Islet precursor cell (in vitro differentiated cells): ENCODE results near the gene ROR2.

Source experiments
- DNase-seq: peaks from one replicate; pipeline ENCODE4 v3.0.0-alpha.2; 2018

ROR2 gene

DNA sequence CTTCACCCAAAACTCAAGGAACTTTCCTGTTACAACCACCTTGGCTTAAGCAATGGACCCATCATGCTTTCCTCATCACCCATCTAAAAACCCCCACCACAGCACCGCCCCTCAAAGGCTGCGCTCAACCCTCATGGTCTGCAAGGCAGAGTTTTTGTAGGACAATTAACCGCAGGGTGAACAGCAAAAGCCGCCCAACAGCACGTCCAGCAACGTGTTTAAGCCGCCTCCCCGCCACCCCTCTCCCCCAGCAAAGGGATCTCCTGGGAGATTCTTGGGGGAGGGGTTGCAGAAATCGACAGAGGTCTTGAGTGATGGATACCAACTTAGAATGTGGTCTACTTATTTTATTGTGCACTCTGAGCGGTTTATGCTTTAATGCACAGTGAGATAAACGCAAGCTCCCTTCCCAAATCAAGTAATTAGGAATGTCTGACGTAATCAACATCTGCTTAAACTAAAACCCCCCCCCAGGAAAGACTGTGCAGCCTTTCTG lies 1.9 kb downstream of the ROR2 start:
- peak; percentile 53 for DNase-seq

DNA sequence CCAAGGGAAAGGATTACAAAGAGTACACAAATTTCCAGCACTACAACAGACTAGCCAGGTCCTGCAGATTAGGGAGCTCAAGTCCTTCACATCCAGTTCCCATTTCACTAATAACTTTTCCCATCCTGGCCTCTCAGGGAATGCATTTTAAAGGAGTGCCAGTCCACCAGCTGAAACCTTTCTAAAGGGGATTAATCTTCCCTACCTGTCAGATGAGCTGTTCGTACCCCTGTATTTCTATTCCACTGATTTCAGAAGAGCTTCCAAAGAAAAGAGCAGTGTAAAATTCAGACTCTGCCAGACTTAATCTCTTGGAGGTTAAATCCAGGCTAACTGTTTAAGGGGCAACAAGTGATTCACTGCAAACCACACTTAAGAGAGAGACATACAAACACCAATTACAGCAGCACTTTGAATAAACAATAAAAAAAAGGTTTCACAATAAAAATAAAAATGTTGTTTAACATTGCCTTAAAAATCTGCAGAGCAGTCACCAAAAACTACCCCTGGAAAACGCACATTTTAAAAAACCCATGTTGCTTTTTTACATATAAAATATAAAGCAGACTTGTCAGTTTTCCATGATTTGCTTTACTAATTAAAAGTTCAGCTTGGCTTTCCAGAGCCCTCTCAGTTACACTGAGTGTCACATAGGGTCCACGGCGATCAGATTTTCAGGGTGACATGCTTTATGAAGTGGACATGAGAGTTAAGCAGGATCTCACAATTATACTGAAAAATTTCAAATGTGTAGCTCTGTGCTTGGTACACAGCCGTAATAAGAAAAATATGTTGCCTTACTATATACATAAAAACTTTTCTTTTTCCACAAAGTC lies 3.2 kb downstream of the ROR2 start:
- DNase-seq = peak; percentile 21

- peak; percentile 29 for DNase-seq
Observed at GRCh38 chr9:91946196-91946595, 3.8 kb downstream of the ROR2 start.

DNA sequence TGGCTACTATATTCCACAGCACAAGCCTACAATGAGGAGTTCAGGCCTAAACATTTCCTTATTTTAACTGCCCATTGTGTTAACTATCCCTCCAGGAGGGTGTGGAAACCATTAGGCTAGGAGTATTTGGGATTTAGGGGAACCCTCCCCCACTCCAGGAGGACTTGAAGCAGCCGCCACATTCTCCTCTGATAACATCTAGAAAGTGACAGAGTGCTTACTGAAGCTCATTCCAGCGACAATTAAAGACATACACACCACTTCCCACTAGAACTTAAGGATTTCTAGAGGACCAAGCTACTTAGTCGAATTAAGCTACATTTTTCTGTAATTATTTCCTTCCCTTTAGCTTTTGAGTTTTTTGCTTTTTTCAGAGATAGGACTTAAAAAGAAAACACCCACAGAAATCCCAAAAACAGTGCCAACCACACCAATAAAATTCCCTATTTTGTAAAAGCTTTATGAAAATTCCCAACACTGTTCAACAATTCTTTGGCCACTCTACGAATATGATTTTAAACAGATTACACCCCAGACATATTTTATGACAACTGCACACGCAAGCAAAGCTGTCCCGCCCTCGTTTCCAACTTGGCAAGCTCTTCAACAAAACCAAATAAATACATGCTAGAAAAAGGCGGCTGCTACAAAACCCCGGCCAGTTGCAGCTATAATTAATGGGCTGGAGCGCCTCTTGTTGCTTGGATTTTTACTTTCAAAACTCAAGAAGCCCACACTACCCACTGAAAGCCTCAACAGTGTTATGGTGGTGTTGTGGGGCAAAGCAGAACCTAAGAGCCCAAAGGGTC lies 4.5 kb downstream of the ROR2 start:
- peak; percentile 69 for DNase-seq

GRCh38 chr9:91944711-91945110 lies 5.3 kb downstream of the ROR2 start:
- DNase-seq = peak; percentile 38

- DNase-seq = peak; percentile 20
Observed at GRCh38 chr9:91943478-91944470, 6.3 kb downstream of the ROR2 start.

DNA sequence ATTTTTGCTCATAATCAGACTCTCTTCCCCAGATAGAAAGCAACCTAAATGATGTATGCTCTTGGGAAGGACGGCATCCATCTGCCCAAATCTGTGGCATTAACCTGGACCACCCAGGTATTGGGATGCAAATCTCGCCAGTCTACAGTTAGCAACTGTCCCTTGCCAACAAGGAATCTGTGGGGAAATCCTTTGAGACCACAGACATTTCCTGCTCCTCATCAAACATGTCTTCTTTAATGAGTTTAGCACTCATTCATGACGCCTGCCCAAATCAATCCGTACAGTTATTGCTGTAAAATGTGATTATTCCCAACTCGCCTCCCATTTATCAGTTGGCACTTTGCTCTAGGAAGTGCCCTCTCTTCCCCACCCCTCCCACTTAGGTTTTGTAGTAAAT lies 7.8 kb downstream of the ROR2 start:
- DNase-seq = peak; percentile 4

GRCh38 chr9:91939978-91940377 lies 10.1 kb downstream of the ROR2 start:
- no peak for DNase-seq

DNA sequence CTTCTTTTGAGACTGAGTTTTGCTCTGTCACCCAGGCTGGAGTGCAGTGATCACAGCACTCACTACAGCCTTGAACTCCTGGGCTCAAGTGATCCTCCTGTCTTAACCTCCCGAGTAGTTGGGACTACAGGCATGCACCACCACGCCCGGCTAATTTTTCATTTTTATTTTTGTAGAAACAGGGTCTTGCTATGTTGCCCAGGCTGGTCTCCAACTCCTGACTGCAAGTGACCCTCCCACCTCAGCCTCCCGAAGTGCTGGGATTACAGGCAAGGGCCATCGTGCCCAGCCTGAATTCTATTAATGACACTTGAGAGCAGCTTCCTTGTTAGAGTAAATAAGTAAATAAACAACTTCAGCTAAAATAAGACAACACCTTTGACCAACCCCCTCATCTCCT lies 12.3 kb downstream of the ROR2 start:
- no peak for DNase-seq

GRCh38 chr9:91937056-91937455 lies 13.0 kb downstream of the ROR2 start:
- no peak for DNase-seq

- peak; percentile 47 for DNase-seq
Observed at GRCh38 chr9:91935805-91936514, 14.1 kb downstream of the ROR2 start.

DNA sequence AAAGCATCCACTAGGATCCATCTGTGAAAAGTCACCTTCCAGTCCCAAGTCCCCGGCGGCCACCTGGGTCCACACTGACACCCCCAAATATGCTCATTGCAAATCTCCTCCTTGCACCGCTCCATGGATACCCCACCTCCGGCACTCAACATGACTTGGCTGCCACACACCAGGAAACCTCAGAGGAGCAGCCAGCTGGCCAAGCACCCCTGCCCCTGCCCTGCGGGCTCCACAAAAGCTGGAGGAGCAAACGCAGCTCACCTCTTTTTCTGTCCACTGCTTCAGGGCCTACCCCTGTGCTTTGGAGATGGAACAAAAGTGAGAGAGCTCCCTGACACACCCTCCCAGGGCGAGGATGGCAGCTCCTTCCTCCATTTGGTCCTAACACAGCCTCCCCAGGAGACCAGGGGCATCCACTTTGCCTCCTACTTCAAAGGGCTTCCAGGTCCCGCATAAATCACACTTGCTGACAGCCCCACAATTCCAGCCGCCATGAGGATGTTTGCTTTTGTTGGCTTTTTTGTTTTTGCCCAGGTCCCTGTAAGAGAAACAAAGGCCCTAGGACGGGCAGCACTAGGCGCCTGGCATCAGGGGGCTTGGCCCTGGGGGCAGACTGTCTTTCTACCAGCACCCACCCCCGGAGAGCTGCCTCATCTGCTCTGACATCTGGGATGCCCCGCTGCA lies 14.8 kb downstream of the ROR2 start:
- DNase-seq = peak; percentile 48

- no peak for DNase-seq
Observed at GRCh38 chr9:91934654-91935053, 15.4 kb downstream of the ROR2 start.

DNA sequence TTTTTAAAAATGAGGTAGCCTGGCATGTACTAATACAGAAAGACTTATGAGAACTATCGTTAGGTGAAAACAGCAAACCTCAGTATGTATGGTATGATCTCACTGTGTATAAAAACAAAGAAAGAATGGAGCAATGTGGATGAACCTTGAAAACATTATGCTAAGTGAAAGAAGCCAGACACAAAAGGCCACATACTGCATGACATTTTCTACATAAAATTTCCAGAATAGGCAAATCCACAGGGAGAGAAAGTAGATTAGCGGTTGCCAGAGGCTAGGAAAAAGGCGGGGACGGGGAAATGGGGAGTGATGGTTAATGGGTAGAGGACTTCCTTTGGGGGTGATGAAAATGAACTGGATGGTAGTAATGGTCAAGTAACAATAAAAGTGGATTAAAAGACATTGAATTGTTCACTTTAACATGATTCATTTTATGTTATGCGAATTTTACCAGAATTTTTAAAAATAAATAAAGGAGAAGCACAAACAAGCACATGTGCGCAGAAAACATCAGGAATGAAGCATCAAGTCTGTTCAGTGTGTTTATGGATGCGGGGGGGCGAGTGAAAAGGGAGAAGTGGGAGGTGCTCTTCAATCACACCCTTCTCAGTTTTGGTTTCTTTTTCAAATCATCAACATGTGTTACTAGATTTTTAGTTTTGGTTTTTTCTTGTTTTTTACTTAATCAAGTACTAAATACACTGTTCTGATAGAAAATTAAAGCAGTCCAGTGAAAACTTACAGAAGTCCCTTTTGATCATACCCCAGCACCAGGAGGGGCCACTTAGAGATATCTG lies 16.3 kb downstream of the ROR2 start:
- DNase-seq = peak; percentile 1

GRCh38 chr9:91930475-91930874 lies 19.6 kb downstream of the ROR2 start:
- DNase-seq = no peak

DNA sequence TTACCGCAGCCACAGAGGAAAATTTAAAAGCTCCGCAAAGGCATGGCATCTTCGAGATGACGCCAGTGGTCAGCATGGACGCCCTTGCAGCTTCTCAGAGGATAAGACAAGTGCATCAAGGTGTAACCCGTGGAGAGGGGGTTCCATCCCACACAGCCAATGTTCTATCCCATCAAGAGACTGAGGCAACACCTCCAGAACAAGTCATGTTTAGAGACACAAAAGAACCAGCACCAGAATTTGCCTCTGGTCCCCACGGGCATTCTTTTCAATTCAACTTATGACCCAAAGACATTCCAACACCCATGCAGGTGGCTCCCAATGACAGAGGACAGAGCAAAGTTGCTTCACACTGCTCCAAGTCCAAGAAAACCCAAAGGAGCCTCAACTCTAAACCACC lies 20.7 kb downstream of the ROR2 start:
- peak; percentile 19 for DNase-seq

- DNase-seq = peak; percentile 47
Observed at GRCh38 chr9:91927922-91928510, 22.0 kb downstream of the ROR2 start.

DNA sequence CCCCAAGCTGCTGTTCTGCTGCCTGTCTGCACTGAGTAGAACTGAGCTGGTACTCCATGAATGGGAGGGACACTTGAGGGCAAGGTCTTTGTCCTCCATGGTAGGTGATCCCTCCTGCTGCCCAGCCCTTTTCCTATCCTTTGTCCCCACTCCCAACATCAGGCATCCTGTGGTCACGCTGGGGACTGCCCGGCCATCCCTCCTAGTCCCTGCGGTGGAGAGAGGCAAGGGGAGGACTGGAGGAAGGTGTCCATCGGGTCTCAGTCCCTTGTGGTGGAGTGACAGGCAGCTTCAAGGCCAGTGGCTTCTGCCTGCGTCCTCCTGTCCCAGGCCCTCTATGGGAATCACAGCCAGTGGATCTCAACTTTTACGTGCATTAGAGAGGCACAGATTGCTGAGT lies 25.9 kb downstream of the ROR2 start:
- peak; percentile 50 for DNase-seq

DNA sequence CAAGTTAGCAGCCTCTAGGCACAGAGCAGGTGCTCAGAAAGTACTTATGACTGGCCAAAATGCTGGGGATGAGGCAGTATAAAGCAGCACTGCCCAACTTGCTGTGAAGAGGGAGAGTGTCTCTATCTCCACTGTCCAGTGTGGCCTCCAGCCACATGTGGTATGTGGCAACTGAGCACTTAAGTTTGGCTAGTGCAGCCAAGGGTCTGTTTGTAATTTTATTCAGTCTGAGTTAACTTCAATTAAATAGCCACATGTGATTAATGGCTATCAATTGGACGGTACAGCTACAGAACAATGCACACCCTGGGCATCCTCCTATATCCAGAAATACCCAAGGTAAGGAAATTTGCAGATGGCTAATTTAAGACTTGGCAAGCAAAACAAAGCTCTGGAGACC lies 26.9 kb downstream of the ROR2 start:
- DNase-seq = peak; percentile 19

DNA sequence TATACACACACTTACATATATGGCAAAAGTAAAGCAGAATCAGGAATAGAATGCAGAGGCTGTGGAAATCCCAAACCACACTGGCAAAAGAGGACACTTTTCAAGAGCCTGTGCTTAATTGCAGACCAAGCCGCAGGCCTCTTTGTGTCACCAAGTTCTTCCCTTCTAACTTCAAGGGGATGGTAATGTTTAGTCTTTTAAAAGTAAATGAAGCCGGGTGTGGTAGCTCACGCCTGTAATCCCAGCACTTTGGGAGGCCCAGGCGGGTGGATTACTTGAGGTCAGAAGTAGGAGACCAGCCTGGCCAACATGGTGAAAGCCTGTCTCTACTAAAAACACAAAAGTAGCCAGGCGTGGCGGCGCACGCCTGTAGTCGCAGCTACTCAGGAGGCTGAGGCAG lies 28.7 kb downstream of the ROR2 start:
- DNase-seq = peak; percentile 43
